PC-9 (cell line): ENCODE data around the gene UBR4.

ENCODE experiments used
- CTCF ChIP-seq: fragments of 200-600 bp; sonication (generic); conservative IDR thresholded peaks from 2 replicates; pipeline ENCODE4 v1.6.1; 2017; ENCODE audit warnings: mixed run types, antibody characterized with exemption, mild to moderate bottlenecking, moderate library complexity
- EZH2 ChIP-seq: fragments of 200-600 bp; sonication (generic); IDR thresholded peaks from 2 replicates; pipeline ENCODE4 v1.8.0; 2017; ENCODE audit warnings: antibody characterized with exemption, low read depth

GRCh38 chr1:19193004-19193403, 17.1 kb downstream of the UBR4 start:
- TF ChIP-seq CTCF (no peak), EZH2 (no peak)
